Measurements from ENCODE around the gene CDH4.

DNA sequence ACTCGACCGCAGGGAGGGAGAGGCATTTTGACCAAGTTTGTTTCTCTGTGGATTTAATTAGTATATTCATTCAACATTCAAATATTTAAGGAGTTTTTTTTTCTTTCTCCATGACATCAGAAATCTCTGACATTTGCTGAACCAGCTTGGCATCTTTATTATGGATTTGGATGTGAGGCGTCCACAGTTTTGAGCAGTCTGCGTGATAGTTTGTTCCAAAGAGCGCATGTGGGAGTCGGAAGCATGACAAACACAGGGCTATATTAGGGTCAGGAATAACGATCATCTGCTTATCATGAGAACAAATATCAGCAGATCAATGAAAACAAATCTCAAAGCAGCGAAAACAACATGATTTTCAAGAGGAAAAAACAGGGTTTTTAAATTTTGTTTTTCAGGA is 373.2 kb downstream of the CDH4 start:
- TF ChIP-seq, protein P1, sequence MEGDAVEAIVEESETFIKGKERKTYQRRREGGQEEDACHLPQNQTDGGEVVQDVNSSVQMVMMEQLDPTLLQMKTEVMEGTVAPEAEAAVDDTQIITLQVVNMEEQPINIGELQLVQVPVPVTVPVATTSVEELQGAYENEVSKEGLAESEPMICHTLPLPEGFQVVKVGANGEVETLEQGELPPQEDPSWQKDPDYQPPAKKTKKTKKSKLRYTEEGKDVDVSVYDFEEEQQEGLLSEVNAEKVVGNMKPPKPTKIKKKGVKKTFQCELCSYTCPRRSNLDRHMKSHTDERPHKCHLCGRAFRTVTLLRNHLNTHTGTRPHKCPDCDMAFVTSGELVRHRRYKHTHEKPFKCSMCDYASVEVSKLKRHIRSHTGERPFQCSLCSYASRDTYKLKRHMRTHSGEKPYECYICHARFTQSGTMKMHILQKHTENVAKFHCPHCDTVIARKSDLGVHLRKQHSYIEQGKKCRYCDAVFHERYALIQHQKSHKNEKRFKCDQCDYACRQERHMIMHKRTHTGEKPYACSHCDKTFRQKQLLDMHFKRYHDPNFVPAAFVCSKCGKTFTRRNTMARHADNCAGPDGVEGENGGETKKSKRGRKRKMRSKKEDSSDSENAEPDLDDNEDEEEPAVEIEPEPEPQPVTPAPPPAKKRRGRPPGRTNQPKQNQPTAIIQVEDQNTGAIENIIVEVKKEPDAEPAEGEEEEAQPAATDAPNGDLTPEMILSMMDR (IDR thresholded peaks at IDR 0.05; ENCODE audit: control extremely low read depth in 1 of 3, insufficient read depth in 1 of 3, low read depth in 1 of 3, low read length in 3 of 3): no peak
- no peak for TF ChIP-seq EZH2 (IDR thresholded peaks at IDR 0.05; ENCODE audit: low read depth, low read length, severe bottlenecking)
- TF ChIP-seq KDM5A (IDR thresholded peaks at IDR 0.05; ENCODE audit: low read length): no peak
- TF ChIP-seq POLR2AphosphoS5 (IDR thresholded peaks at IDR 0.05; ENCODE audit: low read depth, low read length): no peak
- TF ChIP-seq POLR2A (IDR thresholded peaks at IDR 0.05; ENCODE audit: control extremely low read depth in 1 of 2, low read depth in 2 of 2, low read length in 2 of 2): no peak
- TF ChIP-seq GTF2F1 (IDR thresholded peaks at IDR 0.05; ENCODE audit: borderline replicate concordance, low read depth, low read length): no peak
- TF ChIP-seq, protein P2, sequence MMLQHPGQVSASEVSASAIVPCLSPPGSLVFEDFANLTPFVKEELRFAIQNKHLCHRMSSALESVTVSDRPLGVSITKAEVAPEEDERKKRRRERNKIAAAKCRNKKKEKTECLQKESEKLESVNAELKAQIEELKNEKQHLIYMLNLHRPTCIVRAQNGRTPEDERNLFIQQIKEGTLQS (IDR thresholded peaks at IDR 0.05; ENCODE audit: insufficient read depth, low read depth, low read length): no peak
- TF ChIP-seq RFX5 (IDR thresholded peaks at IDR 0.05; ENCODE audit: borderline replicate concordance, low read depth, low read length): no peak
- TF ChIP-seq TAF1 (IDR thresholded peaks at IDR 0.05; ENCODE audit: low read depth, low read length): no peak
- TF ChIP-seq EP300 (IDR thresholded peaks at IDR 0.05; ENCODE audit: borderline replicate concordance in 1 of 2, low read depth in 2 of 2, low read length in 2 of 2): no peak
- no peak for TF ChIP-seq CEBPB (IDR thresholded peaks at IDR 0.05; ENCODE audit: low read depth, low read length)

All from H1 (cell line).